ENCODE results near the gene TBXT. TPM values are rescaled to one million over a fixed set of nuclear protein-coding genes. Genes with fewer than 3 reads are reported as not detected.

TBXT gene
- total RNA-seq, 2 donors from 2014 or later, result not detected

DNA sequence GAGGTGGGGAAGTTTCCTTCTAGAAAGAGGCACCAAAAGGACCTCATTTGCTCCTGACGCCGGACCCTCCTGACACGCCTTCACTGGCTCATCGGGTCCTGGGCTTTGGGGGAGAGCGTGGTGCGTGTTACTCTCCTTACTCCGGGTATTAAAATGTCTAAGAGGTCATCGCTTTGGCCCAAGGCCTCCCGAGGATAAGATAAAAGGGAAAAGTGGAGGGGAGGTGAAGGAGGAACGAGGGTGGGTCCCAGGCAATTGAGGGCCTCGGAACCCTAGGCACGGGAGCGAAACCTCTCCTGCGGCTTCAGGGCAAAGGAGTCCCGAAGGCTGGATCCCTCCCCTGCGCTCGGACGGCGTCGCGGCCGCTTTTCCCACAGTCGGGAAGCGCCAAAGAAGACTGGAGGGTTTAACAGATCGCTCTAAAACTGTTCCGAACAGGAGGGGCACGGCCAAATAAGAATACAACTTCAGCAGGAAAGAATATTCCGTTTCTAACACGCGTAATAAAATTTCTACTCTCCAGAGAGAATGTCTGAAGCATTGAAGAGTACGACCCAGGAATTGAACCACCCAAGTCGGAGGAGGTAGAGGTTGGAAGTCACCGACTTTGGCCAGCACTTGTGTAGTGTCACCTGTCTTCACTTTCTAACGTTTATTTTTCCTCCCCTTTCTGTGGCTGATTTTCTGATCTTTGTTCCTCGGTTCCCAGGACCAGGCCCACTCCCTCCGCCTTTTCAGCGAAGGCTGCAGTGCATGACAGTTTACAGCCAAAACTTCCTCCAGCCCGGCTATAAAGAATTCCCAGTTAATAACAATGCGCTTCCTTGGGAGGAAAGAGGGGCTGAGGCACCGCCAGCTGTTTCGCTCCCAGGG, 2.1 kb upstream of the TBXT start:
- Histone ChIP-seq H3K27me3 (peaks cover 67% of the 10 kb centered on the region), H3K9me3 (no peaks in the 10 kb centered on the region), H3K4me1 (no peaks in the 10 kb centered on the region), H3K36me3 (no peaks in the 10 kb centered on the region), H3K9ac (ENCODE audit: low read depth in 2 of 2, low read length in 2 of 2) (no peak overlapping the region), H3K27ac (no peak overlapping the region), H3K4me3 (no peak overlapping the region)
- intact Hi-C loops (cut with DNase I), result no loop called here
- TF ChIP-seq, protein P1, sequence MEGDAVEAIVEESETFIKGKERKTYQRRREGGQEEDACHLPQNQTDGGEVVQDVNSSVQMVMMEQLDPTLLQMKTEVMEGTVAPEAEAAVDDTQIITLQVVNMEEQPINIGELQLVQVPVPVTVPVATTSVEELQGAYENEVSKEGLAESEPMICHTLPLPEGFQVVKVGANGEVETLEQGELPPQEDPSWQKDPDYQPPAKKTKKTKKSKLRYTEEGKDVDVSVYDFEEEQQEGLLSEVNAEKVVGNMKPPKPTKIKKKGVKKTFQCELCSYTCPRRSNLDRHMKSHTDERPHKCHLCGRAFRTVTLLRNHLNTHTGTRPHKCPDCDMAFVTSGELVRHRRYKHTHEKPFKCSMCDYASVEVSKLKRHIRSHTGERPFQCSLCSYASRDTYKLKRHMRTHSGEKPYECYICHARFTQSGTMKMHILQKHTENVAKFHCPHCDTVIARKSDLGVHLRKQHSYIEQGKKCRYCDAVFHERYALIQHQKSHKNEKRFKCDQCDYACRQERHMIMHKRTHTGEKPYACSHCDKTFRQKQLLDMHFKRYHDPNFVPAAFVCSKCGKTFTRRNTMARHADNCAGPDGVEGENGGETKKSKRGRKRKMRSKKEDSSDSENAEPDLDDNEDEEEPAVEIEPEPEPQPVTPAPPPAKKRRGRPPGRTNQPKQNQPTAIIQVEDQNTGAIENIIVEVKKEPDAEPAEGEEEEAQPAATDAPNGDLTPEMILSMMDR (IDR thresholded peaks at IDR 0.05), result no peak
- DNase-seq, result no peak

DNA sequence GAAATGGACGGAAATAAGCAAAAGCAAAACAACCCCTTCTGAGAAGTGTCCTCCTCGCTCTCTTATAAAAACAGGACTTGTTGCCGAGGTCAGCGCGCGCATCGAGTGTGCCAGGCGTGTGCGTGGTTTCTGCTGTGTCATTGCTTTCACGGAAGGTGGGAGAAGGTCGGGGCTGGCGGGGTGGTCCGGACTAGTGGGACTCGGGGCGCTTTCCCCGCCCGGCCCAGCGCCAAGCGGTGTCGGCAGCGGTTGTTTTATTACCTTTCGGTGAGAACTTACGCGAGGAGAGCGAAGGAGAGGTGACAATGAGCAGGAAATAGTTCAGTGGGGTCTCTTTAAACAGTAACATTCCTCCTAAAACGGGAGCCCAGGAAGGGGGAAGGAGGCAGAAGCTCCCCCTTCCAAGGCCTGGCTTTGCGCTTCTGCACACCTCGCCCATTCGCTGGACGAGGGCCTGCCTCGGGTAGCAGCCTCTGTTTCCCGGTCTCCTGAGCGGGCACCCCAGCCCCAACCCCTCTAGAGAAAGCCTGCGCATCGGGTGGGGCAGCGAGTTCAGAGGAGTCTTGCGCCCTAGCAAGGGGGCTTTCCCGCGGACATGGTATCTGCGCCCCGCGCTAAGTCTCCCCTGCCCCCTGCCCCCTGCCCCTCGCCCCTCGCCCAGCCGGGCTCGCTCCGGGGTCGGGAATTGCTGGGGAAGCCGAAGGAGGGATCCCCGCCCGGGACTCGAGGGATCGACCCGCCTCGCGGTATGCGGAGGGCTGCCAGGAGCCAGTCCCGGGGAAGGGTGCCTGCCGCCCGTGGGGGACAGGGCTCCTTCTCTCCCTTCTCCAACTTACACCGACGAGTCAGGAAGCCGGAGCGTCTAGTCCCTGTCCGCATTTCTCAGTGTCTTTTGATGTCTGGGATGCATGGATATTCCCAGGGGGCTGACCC, 1.2 kb upstream of the TBXT start:
- TF ChIP-seq, protein P1 (IDR thresholded peaks at IDR 0.05), result no peak
- no peak overlapping the region for H3K9ac ChIP-seq (ENCODE audit: low read depth in 2 of 2, low read length in 2 of 2)
- H3K27me3 ChIP-seq, result peaks cover 67% of the 10 kb centered on the region
- H3K4me1 ChIP-seq, result no peaks in the 10 kb centered on the region
- no peaks in the 10 kb centered on the region for H3K9me3 ChIP-seq
- no peak overlapping the region for H3K27ac ChIP-seq
- no peak overlapping the region for H3K4me3 ChIP-seq
- no peak for DNase-seq
- no peaks in the 10 kb centered on the region for H3K36me3 ChIP-seq
- intact Hi-C loops (cut with DNase I), result no loop called here

DNA sequence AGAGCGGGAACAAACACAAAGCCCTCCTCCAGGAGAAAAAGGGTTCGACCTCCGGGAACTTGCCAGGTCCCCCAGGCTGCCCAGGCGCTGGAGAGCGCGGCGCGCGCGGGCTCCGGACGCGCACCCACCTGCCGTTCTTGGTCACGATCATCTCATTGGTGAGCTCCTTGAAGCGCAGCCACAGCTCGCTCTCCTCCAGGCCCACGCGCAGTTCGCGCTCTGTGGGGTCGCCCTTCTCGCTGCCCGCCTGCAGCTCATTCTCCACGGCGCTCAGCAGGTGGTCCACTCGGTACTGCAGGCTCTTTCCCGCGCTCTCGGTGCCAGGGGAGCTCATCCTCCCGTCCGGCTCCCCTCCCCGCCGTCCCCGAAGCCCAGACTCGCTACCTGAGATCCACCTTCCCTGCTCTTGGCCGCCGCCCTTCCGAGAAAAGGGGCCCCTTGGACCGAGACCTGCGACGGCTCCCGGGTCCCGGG, 356 bp downstream of the TBXT start:
- H3K9ac ChIP-seq (ENCODE audit: low read depth in 2 of 2, low read length in 2 of 2), result no peak overlapping the region
- H3K36me3 ChIP-seq, result no peaks in the 10 kb centered on the region
- no peak overlapping the region for H3K4me3 ChIP-seq
- H3K4me1 ChIP-seq, result no peaks in the 10 kb centered on the region
- intact Hi-C loops (cut with DNase I), result no loop called here
- H3K27ac ChIP-seq, result no peak overlapping the region
- TF ChIP-seq, protein P1 (IDR thresholded peaks at IDR 0.05), result no peak
- H3K27me3 ChIP-seq, result peaks cover 60% of the 10 kb centered on the region
- no peaks in the 10 kb centered on the region for H3K9me3 ChIP-seq
- DNase-seq, result no peak

DNA sequence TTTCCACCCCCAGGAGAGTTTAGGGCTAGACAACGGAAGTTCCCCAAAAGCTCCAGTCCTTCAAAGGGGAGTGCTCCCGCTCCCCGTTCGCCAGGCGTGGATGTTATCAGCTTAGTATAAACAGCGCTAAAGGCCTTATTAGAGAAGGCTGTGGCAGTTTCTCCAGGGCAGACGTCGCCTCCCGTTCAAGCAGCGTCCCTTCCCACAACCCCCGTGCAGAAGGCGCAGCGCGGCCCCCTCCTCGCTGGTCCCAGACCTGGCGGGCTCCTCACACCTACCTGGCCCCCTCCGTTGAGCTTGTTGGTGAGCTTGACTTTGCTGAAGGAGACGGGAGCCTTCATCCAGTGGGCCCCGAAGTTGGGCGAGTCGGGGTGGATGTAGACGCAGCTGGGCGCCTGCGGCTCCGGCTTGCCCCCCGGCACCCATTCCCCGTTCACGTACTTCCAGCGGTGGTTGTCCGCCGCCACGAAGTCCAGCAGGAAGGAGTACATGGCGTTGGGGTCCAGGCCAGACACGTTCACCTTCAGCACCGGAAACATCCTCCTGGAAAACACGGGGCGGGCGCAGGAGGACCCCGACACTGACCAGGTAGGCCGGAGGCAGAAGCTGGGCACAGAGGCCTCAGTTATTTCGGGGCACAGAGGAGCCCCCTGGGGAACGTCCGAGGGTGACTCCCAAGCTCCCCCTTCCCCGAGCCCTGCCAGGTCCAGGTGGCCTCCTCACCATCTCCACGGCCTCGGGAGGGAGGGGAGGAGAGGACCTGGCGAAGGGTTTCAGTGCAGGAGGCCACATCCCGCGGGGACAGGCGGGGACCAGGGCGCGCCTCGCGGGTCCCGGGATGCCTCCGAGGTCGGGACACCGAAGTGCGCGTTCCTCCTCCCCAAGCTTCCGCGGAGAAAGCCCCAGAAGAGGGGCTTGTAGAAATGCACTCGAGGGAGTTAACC, 1.1 kb downstream of the TBXT start:
- no peak overlapping the region for H3K27ac ChIP-seq

More for the DNA sequence above, 1.1 kb downstream of the TBXT start:
- Histone ChIP-seq H3K4me3 (no peak overlapping the region), H3K36me3 (no peaks in the 10 kb centered on the region), H3K9ac (ENCODE audit: low read depth in 2 of 2, low read length in 2 of 2) (no peak overlapping the region), H3K27me3 (peaks cover 60% of the 10 kb centered on the region), H3K4me1 (no peaks in the 10 kb centered on the region), H3K9me3 (no peaks in the 10 kb centered on the region)
- DNase-seq, result no peak
- TF ChIP-seq, protein P1 (IDR thresholded peaks at IDR 0.05), result no peak
- intact Hi-C loops (cut with DNase I), result no loop called here
